Activated B cell treated with CpG ODN at 0.5 μM for 24 hours (primary cell): ENCODE data around the gene ZNF267. TPM values are rescaled to one million over a fixed set of nuclear protein-coding genes. Genes with fewer than 3 reads are reported as not detected.
"Not testable (repeated sequence)": the region's sequence is repeated elsewhere in the genome, so short reads cannot be mapped to it uniquely, and the experiment has no call there.

Source experiments
- ATAC-seq: fragments of 200-7000 bp; cut with Tn5 transposase; one replicate; pipeline ENCODE4 v1.10.0; 2021; ENCODE audit warnings: low read depth, mild to moderate bottlenecking, moderate library complexity
- CTCF ChIA-PET: fragments of 350-600 bp; sonication (Branson Sonifier 250); formaldehyde crosslinking; loops from one replicate; lab custom pipeline; 2021; ENCODE audit warnings: antibody characterized with exemption; lab: Charles Lee
- POLR2A ChIA-PET: fragments of 350-600 bp; sonication (Branson Sonifier 250); formaldehyde crosslinking; loops from one replicate; lab custom pipeline; 2021; ENCODE audit warnings: antibody characterized with exemption; lab: Charles Lee
- DNase-seq: peaks from one replicate; pipeline ENCODE4 v3.0.0; 2022
- H3K27ac Mint-ChIP-seq: one replicate; pipeline ENCODE4 v1.8.0; 2020; ENCODE audit warnings: mixed read lengths
- H3K27me3 Mint-ChIP-seq: one replicate; pipeline ENCODE4 v1.8.0; 2021; ENCODE audit warnings: mixed read lengths
- H3K36me3 Mint-ChIP-seq: one replicate; pipeline ENCODE4 v1.8.0; 2021; ENCODE audit warnings: low read depth, mixed read lengths
- H3K4me1 Mint-ChIP-seq: one replicate; pipeline ENCODE4 v1.8.0; 2021; ENCODE audit warnings: mixed read lengths
- H3K4me3 Mint-ChIP-seq: one replicate; pipeline ENCODE4 v1.8.0; 2020; ENCODE audit warnings: mild to moderate bottlenecking, mixed read lengths
- H3K9me3 Mint-ChIP-seq: one replicate; pipeline ENCODE4 v1.8.0; 2020; ENCODE audit warnings: mixed read lengths
- intact Hi-C: fragments of 100-400 bp; cut with micrococcal nuclease; formaldehyde crosslinking; loops from one replicate; pipeline ENCODE4 v1.15.1; 2024
- total RNA-seq: library from RNA; stranded (reverse); gene quantifications from 2 replicates; pipeline ENCODE4 v1.2.3, GENCODE V29; 2022
- TF ChIP-seq, protein P1 (sequence below): fragments of 200-600 bp; IDR thresholded peaks from one replicate; pipeline ENCODE4 v1.8.0; 2022; ENCODE audit warnings: antibody characterized with exemption, mild to moderate bottlenecking

Gene ZNF267
- total RNA-seq, 1 donor from 2014 or later: 99.0 TPM

DNA sequence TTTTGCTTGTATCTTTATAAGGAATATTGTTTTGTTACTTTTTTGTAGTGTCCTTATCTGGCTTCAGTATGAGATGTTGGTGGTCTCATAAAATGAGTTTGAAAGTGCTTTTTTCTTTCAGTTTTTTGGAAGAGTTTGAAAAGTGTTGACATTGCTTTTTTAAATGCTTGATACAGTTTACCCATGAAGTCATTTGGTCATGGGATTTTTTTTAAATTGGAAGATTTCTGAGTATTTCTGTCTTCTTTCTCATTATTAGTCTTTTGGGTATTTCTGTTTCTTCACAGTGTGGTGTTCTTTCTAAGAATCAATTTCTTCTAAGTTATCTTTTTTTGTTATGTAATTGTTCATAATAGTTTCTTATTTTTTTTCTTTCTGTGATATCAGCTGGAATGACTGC is 15.1 kb downstream of the ZNF267 start:
- intact Hi-C loops: no loop called here
- ATAC-seq: no peak
- TF ChIP-seq, protein P1, sequence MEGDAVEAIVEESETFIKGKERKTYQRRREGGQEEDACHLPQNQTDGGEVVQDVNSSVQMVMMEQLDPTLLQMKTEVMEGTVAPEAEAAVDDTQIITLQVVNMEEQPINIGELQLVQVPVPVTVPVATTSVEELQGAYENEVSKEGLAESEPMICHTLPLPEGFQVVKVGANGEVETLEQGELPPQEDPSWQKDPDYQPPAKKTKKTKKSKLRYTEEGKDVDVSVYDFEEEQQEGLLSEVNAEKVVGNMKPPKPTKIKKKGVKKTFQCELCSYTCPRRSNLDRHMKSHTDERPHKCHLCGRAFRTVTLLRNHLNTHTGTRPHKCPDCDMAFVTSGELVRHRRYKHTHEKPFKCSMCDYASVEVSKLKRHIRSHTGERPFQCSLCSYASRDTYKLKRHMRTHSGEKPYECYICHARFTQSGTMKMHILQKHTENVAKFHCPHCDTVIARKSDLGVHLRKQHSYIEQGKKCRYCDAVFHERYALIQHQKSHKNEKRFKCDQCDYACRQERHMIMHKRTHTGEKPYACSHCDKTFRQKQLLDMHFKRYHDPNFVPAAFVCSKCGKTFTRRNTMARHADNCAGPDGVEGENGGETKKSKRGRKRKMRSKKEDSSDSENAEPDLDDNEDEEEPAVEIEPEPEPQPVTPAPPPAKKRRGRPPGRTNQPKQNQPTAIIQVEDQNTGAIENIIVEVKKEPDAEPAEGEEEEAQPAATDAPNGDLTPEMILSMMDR: no peak
- no peaks in the 10 kb centered on the region for H3K27me3 Mint-ChIP-seq
- no peak overlapping the region for H3K27ac Mint-ChIP-seq
- peaks cover 11% of the 10 kb centered on the region for H3K9me3 Mint-ChIP-seq
- H3K4me1 Mint-ChIP-seq: peaks cover 39% of the 10 kb centered on the region
- no peak for DNase-seq
- ChIA-PET POLR2A (interaction anchor here (1.2 to 1.4 kb wide), 2 partner anchors 11 to 15 kb away, joined by 3 to 4 read pairs; partner anchors contain the start of gene ZNF267), CTCF (no interaction called here)
- peaks cover 95% of the 10 kb centered on the region for H3K36me3 Mint-ChIP-seq
- no peak overlapping the region for H3K4me3 Mint-ChIP-seq

DNA sequence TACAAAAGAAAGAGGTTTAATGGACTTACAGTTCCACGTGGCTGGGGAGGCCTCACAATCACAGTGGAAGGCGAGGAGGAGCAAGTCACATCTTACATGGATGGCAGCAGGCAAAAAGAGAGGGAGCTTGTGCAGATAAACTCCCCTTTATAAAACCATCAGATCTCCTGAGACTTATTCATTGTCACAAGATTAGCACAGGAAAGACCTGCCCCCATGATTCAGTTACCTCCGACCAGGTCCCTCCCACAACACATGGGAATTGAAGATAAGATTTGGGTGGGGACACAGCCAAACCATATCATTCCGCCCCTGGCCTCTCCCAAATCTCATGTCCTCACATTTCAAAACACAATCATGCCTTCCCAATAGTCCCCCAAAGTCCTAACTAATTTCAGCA is 18.5 kb downstream of the ZNF267 start:
- H3K27ac Mint-ChIP-seq, H3K4me3 Mint-ChIP-seq, H3K27me3 Mint-ChIP-seq, ATAC-seq, intact Hi-C loops, CTCF ChIA-PET, DNase-seq: not testable (repeated sequence)
- POLR2A ChIA-PET: interaction anchor here (0.8 kb wide), 1 partner anchor 9 kb away, joined by 3 read pairs; no protein-coding TSS in a partner anchor
- Mint-ChIP-seq H3K36me3 (peaks cover 97% of the 10 kb centered on the region), H3K4me1 (peaks cover 41% of the 10 kb centered on the region), H3K9me3 (peaks cover 11% of the 10 kb centered on the region)

DNA sequence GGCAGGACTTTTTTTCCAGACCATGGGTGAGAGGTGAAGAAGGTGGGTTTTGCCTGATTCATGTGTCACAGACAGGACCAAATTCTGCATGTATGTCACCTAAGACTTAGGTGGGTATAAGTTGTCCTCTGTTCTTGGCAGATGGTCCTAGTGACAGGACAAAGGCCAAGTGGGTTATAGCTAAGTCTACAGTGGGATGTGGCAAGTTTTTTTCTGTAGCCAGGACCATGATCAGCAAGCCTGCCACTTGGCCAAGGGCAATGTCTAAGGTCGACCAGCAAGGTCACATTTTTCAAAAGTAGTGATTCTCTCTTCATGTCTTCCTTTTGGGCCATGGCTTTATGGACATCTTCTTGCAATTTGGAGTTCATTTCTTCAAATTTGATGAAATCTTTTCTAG is 20.2 kb downstream of the ZNF267 start:
- Mint-ChIP-seq H3K27ac (peak overlapping the region; percentile 57), H3K27me3 (no peaks in the 10 kb centered on the region), H3K36me3 (peaks cover 98% of the 10 kb centered on the region), H3K4me3 (no peak overlapping the region), H3K4me1 (peaks cover 29% of the 10 kb centered on the region), H3K9me3 (peaks cover 21% of the 10 kb centered on the region)
- intact Hi-C loops: no loop called here
- ATAC-seq: no peak
- TF ChIP-seq, protein P1: no peak
- ChIA-PET POLR2A (interaction anchor here (1.6 to 2.3 kb wide), 3 partner anchors 16 to 714 kb away, joined by 3 to 7 read pairs (median 6); partner anchors contain the start of genes FUS and ZNF267), CTCF (no interaction called here)
- DNase-seq: no peak

DNA sequence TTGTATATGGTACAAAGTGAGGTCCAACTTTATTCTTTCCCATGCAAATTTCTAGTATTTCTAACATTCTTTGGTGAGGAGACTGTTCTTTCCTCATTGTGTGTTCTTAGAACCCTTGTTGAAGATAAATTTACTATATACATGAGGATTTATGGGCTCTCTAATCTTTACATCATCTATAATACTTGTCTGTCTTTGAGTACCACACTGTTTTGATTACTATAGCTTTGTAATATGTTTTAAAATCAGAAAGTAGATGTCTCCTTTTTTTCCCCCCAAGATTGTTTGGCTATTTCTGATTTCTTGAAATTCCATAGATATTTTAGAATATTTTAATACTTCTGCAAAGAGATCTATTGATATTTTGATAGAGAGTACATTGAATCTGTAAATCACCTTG is 23.7 kb downstream of the ZNF267 start:
- ATAC-seq: no peak
- ChIA-PET POLR2A (interaction anchor here (0.9 kb wide), 1 partner anchor 20 kb away, joined by 4 read pairs; no protein-coding TSS in a partner anchor), CTCF (no interaction called here)
- no peak for DNase-seq
- peaks cover 17% of the 10 kb centered on the region for H3K9me3 Mint-ChIP-seq
- intact Hi-C loops: no loop called here
- no peak overlapping the region for H3K27ac Mint-ChIP-seq
- H3K36me3 Mint-ChIP-seq: peaks cover 83% of the 10 kb centered on the region
- TF ChIP-seq, protein P1: no peak
- peaks cover 28% of the 10 kb centered on the region for H3K4me1 Mint-ChIP-seq
- H3K4me3 Mint-ChIP-seq: no peak overlapping the region
- no peaks in the 10 kb centered on the region for H3K27me3 Mint-ChIP-seq

DNA sequence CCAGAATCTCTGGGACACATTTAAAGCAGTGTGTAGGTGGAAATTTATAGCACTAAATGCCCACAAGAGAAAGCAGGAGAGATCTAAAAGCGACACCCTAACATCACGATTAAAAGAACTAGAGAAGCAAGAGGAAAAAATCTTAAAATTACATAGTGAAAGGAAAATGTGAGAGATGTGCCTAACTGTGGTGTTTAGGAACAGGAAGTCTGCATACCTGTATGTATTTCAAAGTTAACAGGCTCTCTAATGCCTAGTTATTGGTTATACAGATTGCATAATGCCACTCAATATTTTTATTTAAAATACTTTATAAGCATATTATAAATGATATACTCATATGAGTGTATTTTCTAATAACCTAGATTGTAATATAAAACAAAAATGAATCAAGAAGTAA is 25.9 kb downstream of the ZNF267 start:
- TF ChIP-seq, protein P1: no peak
- ChIA-PET POLR2A (no interaction called here), CTCF (no interaction called here)
- ATAC-seq (no peak), DNase-seq (no peak)
- intact Hi-C loops: no loop called here
- Mint-ChIP-seq H3K9me3 (peaks cover 19% of the 10 kb centered on the region), H3K4me3 (no peak overlapping the region), H3K36me3 (peaks cover 78% of the 10 kb centered on the region), H3K4me1 (peaks cover 13% of the 10 kb centered on the region), H3K27me3 (no peaks in the 10 kb centered on the region), H3K27ac (no peak overlapping the region)

DNA sequence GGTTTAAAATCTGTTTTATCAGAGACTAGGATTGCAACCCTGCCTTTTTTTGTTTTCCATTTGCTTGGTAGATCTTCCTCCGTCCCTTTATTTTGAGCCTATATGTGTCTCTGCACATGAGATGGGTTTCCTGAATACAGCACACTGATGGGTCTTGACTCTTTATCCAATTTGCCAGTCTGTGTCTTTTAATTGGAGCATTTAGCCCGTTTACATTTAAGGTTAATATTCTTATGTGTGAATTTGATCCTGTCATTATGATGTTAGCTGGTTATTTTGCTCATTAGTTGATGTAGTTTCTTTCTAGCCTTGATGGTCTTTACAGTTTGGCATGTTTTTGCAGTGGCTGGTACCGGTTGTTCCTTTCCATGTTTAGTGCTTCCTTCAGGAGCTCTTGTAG is 31.0 kb downstream of the ZNF267 start:
- CTCF ChIA-PET, H3K27ac Mint-ChIP-seq, ATAC-seq, H3K4me3 Mint-ChIP-seq, intact Hi-C loops, H3K4me1 Mint-ChIP-seq, H3K27me3 Mint-ChIP-seq, POLR2A ChIA-PET, DNase-seq: not testable (repeated sequence)
- peaks cover 73% of the 10 kb centered on the region for H3K36me3 Mint-ChIP-seq
- H3K9me3 Mint-ChIP-seq: peaks cover 32% of the 10 kb centered on the region
